K562 (cell line): ENCODE measurements around the gene ING5. TPM values are rescaled to one million over a fixed set of nuclear protein-coding genes. Genes with fewer than 3 reads are reported as not detected.

Experiments used
- BCL6 ChIP-seq: fragments of 250-450 bp; sonication (Bioruptor Pico); IDR thresholded peaks from 2 replicates; pipeline ENCODE4 v1.4.0; 2020
- BCLAF1 ChIP-seq, 2 experiments: fragments of 450-650 bp in 1 of 2; IDR thresholded peaks; 2 replicates each; pipeline ENCODE4 v1.6.1; 2011 to 2017; ENCODE audit warnings: low read depth in 2 of 2, antibody characterized with exemption in 1 of 2, borderline replicate concordance in 1 of 2, low read length in 1 of 2, mild to moderate bottlenecking in 1 of 2, mixed read lengths in 1 of 2; ENCODE audit not compliant: control insufficient read depth in 1 of 2
- CBFB ChIP-seq: sonication (generic); formaldehyde crosslinking; IDR thresholded peaks from 2 replicates; pipeline ENCODE4 v1.4.0; 2020; ENCODE audit warnings: mild to moderate bottlenecking, missing genetic modification reagents
- CREM ChIP-seq: IDR thresholded peaks from 2 replicates; pipeline ENCODE4 v1.6.1; 2014; ENCODE audit warnings: antibody characterized with exemption, low read depth
- FUS ChIP-seq: fragments of 200-400 bp; formaldehyde crosslinking; optimal IDR thresholded peaks from 2 replicates; pipeline ENCODE3; 2017; ENCODE audit warnings: low read depth, low read length
- HCFC1 ChIP-seq: IDR thresholded peaks from 2 replicates; pipeline ENCODE4 v1.6.1; 2012; ENCODE audit warnings: low read depth, low read length, improper control_type of control experiment
- HIVEP1 ChIP-seq: fragments of 250-450 bp; sonication (Bioruptor Pico); IDR thresholded peaks from 2 replicates; pipeline ENCODE4 v1.4.0; 2020; ENCODE audit warnings: mild to moderate bottlenecking
- HSF4 ChIP-seq: fragments of 250-450 bp; sonication (Bioruptor Pico); IDR thresholded peaks from 2 replicates; pipeline ENCODE4 v2.1.2; 2022; ENCODE audit warnings: mild to moderate bottlenecking, moderate library complexity, borderline replicate concordance
- LCOR ChIP-seq: sonication (generic); formaldehyde crosslinking; IDR thresholded peaks from 2 replicates; pipeline ENCODE4 v1.8.0; 2022; ENCODE audit warnings: mild to moderate bottlenecking, missing genetic modification reagents
- MIER1 ChIP-seq: fragments of 450-650 bp; IDR thresholded peaks from 2 replicates; pipeline ENCODE4 v1.6.1; 2016; ENCODE audit warnings: antibody characterized with exemption, mild to moderate bottlenecking, low read depth
- MXD1 ChIP-seq: fragments of 250-450 bp; sonication (Bioruptor Pico); IDR thresholded peaks from 2 replicates; pipeline ENCODE4 v1.8.0; 2021; ENCODE audit warnings: borderline replicate concordance, mild to moderate bottlenecking, moderate library complexity; ENCODE audit not compliant: poor library complexity, severe bottlenecking
- NFYB ChIP-seq: IDR thresholded peaks from 2 replicates; pipeline ENCODE4 v1.6.1; 2011; ENCODE audit warnings: mild to moderate bottlenecking, moderate library complexity; ENCODE audit not compliant: insufficient read length; ENCODE audit errors: extremely low read depth
- SRSF9 ChIP-seq: fragments of 200-400 bp; formaldehyde crosslinking; IDR thresholded peaks from 2 replicates; pipeline ENCODE4 v1.6.1; 2017; ENCODE audit warnings: low read depth, low read length, borderline replicate concordance
- XRCC4 ChIP-seq: IDR thresholded peaks from one replicate; pipeline ENCODE4 v1.6.1; 2011; ENCODE audit not compliant: insufficient read depth, insufficient read length; ENCODE audit errors: extremely low read depth
- ZBTB17 ChIP-seq: fragments of 450-650 bp; formaldehyde crosslinking; IDR thresholded peaks from 2 replicates; pipeline ENCODE4 v1.4.0; 2020; ENCODE audit warnings: mild to moderate bottlenecking
- ZNF121 ChIP-seq: sonication (generic); formaldehyde crosslinking; conservative IDR thresholded peaks from 2 replicates; pipeline ENCODE4 v1.8.0; 2022; ENCODE audit warnings: missing genetic modification reagents
- ZNF124 ChIP-seq: sonication (generic); formaldehyde crosslinking; IDR thresholded peaks from 2 replicates; pipeline ENCODE4 v1.8.1; 2022; ENCODE audit warnings: missing genetic modification reagents
- polyA plus RNA-seq, 8 experiments: library from polyadenylated mRNA; depleted of rRNA in 4 of 8; stranded (reverse) in 5 of 8; unstranded in 3 of 8; fragments of >200 nt; fragmentation: Nextera tagmentation in 2 of 8; fragmentation: Illumina TruSeq in 1 of 8; extraction: Ambion mirVana in 2 of 8; extraction: Trizol in 1 of 8; gene quantifications; 2 replicates each; pipeline versions ENCODE4 v1.2.1 to v1.2.3, GENCODE V29; 2011 to 2014; ENCODE audit warnings: inconsistent platforms in 1 of 8, missing spikeins in 1 of 8
- total RNA-seq, 7 experiments: library from RNA; depleted of rRNA in 6 of 7; stranded (reverse); fragments of >200 nt in 6 of 7; fragmentation: Illumina TruSeq in 2 of 7; extraction: Trizol in 2 of 7; gene quantifications; 2 replicates each; pipeline versions ENCODE4 v1.2.1 to v1.2.3, GENCODE V29; 2011 to 2021; ENCODE audit warnings: low replicate concordance in 1 of 7
- TF ChIP-seq, protein P1 (sequence below): fragments of 250-450 bp; sonication (Bioruptor Pico); IDR thresholded peaks from 2 replicates; pipeline ENCODE4 v1.4.0; 2020; ENCODE audit warnings: mild to moderate bottlenecking, moderate library complexity, borderline replicate concordance
- TF ChIP-seq, protein P2 (sequence below): fragments of 250-450 bp; sonication (Bioruptor Pico); IDR thresholded peaks from 2 replicates; pipeline ENCODE4 v1.5.0; 2020; ENCODE audit warnings: mild to moderate bottlenecking, borderline replicate concordance

Gene ING5
- total and polyA plus RNA-seq, 9 of the 15 experiments (the other 6 are each of a cell fraction or from before 2014, with no cell fraction given) = 10.4 to 53.3 (median 27.9) TPM

- TF ChIP-seq, protein P1, sequence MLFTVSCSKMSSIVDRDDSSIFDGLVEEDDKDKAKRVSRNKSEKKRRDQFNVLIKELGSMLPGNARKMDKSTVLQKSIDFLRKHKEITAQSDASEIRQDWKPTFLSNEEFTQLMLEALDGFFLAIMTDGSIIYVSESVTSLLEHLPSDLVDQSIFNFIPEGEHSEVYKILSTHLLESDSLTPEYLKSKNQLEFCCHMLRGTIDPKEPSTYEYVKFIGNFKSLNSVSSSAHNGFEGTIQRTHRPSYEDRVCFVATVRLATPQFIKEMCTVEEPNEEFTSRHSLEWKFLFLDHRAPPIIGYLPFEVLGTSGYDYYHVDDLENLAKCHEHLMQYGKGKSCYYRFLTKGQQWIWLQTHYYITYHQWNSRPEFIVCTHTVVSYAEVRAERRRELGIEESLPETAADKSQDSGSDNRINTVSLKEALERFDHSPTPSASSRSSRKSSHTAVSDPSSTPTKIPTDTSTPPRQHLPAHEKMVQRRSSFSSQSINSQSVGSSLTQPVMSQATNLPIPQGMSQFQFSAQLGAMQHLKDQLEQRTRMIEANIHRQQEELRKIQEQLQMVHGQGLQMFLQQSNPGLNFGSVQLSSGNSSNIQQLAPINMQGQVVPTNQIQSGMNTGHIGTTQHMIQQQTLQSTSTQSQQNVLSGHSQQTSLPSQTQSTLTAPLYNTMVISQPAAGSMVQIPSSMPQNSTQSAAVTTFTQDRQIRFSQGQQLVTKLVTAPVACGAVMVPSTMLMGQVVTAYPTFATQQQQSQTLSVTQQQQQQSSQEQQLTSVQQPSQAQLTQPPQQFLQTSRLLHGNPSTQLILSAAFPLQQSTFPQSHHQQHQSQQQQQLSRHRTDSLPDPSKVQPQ (CRISPR knock-in tag) = no peak
- TF ChIP-seq SRSF9 = no peak
- TF ChIP-seq ZNF121 (CRISPR knock-in tag) = no peak
- no peak for TF ChIP-seq BCL6 (CRISPR knock-in tag)
- TF ChIP-seq BCLAF1 (IDR thresholded peaks at IDR 0.05; ENCODE audit: borderline replicate concordance in 1 of 2, control insufficient read depth in 1 of 2, low read depth in 2 of 2, low read length in 1 of 2) = no peak
- TF ChIP-seq ZNF124 (CRISPR knock-in tag) = no peak
- TF ChIP-seq CREM = peak; percentile 42; the same call in 1 of the 2 replicates
- peak; percentile 50 for TF ChIP-seq FUS
- peak; percentile 38; the same call in 1 of the 2 replicates for TF ChIP-seq CBFB
- TF ChIP-seq MXD1 (CRISPR knock-in tag) = peak; percentile 54
- TF ChIP-seq ZBTB17 (CRISPR knock-in tag) = no peak
- TF ChIP-seq HSF4 (CRISPR knock-in tag) = no peak
- no peak for TF ChIP-seq NFYB
- TF ChIP-seq MIER1 = no peak
- peak; percentile 29; the same call in 1 of the 2 replicates for TF ChIP-seq HCFC1
- TF ChIP-seq XRCC4 = no peak
- TF ChIP-seq HIVEP1 = no peak
- no peak for TF ChIP-seq LCOR (CRISPR knock-in tag)
- TF ChIP-seq, protein P2, sequence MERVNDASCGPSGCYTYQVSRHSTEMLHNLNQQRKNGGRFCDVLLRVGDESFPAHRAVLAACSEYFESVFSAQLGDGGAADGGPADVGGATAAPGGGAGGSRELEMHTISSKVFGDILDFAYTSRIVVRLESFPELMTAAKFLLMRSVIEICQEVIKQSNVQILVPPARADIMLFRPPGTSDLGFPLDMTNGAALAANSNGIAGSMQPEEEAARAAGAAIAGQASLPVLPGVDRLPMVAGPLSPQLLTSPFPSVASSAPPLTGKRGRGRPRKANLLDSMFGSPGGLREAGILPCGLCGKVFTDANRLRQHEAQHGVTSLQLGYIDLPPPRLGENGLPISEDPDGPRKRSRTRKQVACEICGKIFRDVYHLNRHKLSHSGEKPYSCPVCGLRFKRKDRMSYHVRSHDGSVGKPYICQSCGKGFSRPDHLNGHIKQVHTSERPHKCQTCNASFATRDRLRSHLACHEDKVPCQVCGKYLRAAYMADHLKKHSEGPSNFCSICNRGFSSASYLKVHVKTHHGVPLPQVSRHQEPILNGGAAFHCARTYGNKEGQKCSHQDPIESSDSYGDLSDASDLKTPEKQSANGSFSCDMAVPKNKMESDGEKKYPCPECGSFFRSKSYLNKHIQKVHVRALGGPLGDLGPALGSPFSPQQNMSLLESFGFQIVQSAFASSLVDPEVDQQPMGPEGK = no peak
Observed at GRCh38 chr2:241701399-241702154, at the start of gene ING5 (continued).
